GM12875 (cell line): ENCODE measurements around the gene CEACAM19.

ENCODE experiments used
- H3K4me3 ChIP-seq: one replicate; pipeline ENCODE4 v1.5.1; 2011; ENCODE audit warnings: low read depth, low read length, control low read depth
- CTCF ChIP-seq: IDR thresholded peaks from 2 replicates; pipeline ENCODE4 v1.5.1; 2011; ENCODE audit warnings: low read depth, mild to moderate bottlenecking, control low read depth, inconsistent platforms, low read length, moderate library complexity, borderline replicate concordance; ENCODE audit not compliant: insufficient read depth

Gene CEACAM19

GRCh38 chr19:44647144-44647543 lies 24.1 kb upstream of the CEACAM19 start:
- H3K4me3 ChIP-seq = no peak overlapping the region
- no peak for TF ChIP-seq CTCF

- H3K4me3 ChIP-seq = no peak overlapping the region
- no peak for TF ChIP-seq CTCF
These were observed 22.5 kb upstream of the CEACAM19 start for GRCh38 chr19:44648631-44649251.

GRCh38 chr19:44649578-44650145 lies 21.6 kb upstream of the CEACAM19 start:
- no peak overlapping the region for H3K4me3 ChIP-seq
- TF ChIP-seq CTCF = no peak

GRCh38 chr19:44653343-44653742 lies 17.9 kb upstream of the CEACAM19 start:
- TF ChIP-seq CTCF = no peak
- no peak overlapping the region for H3K4me3 ChIP-seq

- H3K4me3 ChIP-seq = no peak overlapping the region
These were observed 17.1 kb upstream of the CEACAM19 start for GRCh38 chr19:44653977-44654774.

GRCh38 chr19:44657211-44657921 lies 13.9 kb upstream of the CEACAM19 start:
- no peak overlapping the region for H3K4me3 ChIP-seq
- TF ChIP-seq CTCF = peak; percentile 97

More at GRCh38 chr19:44653977-44654774, 17.1 kb upstream of the CEACAM19 start:
- TF ChIP-seq CTCF = peak; percentile 86
